Measurements from ENCODE around the gene PIK3R1. TPM values are rescaled to one million over a fixed set of nuclear protein-coding genes. Genes with fewer than 3 reads are reported as not detected.

PIK3R1 gene
- total and polyA plus RNA-seq, 7 donors = 29.7 to 155 (median 102) TPM

DNA sequence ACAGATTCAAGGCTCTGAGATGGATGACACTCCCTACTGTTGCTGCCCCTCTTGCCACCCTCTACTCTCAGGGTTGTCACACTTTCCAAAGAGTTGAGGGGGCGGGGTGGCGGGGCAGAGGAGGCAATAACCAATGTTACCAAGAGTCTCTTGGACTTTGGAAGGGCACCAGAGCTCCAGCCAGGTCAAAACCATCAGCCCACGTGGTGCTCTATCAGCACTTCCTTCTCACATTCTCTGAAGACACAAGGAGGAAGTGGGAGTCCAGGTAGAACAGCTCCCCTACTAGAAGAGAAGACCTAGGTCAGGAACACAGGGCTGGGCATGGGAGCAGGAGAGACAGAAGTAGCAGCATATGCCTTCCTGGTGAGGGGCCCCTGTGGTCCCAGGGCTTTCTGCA is 33.0 kb upstream of the PIK3R1 start:
- ATAC-seq = no peak
- Histone ChIP-seq H3K27ac (no peak overlapping the region), H3K9me3 (no peaks in the 10 kb centered on the region), H3K4me3 (no peak overlapping the region), H3K27me3 (ENCODE audit: insufficient read depth in 3 of 3, low read length in 2 of 3) (no peaks in the 10 kb centered on the region), H3K4me1 (no peaks in the 10 kb centered on the region), H3K36me3 (ENCODE audit: insufficient read depth in 1 of 2, low read depth in 1 of 2) (no peaks in the 10 kb centered on the region)
- no peak for DNase-seq
- 88 to 92% (median 91%) methylated on average over 3 of the region's 3 CpGs for WGBS, 3 donors
- intact Hi-C loops (cut with DNase I) = no loop called here
- no peak for TF ChIP-seq CTCF (IDR thresholded peaks at IDR 0.05)

DNA sequence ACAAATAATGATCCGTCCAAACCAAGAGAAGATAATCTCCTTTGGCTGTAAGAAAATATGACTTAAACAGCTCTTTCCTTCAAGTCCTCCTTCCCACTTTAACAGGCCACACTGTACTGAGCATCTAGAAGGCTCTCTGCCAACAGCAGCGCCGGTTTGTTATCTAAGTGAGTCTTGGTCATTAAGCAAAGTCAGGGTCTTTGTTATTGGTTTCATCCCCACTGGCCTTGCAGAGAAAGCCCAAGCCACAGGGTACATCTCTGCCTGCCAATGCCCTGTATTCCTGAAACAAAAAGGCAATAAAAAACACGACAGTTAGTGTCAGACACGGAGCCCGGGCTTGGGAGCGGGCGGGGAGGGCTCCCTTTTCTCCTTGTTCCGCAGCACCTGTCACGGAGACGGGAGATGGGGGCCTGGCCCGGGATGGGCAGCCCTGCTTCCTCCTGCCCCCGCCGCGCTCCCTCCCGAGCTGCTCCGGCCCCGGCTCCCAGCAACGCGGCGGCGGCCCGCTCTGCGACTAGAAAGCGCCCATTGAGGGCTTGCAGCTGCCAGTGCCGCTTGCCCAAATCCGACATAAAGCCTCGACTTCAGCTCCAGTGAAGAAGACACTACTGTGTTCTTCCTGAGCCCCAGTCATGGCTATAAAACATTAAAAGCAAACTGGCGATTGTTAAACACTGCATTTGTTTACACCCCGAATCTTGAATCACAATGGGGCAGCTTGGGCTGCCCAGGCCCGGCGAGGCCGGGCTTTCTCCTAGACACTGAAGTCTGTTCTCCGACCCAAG is 28.1 kb upstream of the PIK3R1 start:
- intact Hi-C loops (cut with DNase I) = no loop called here
- Histone ChIP-seq H3K27ac (peak overlapping the region; percentile 34), H3K4me3 (peak overlapping the region; percentile 61), H3K27me3 (ENCODE audit: insufficient read depth in 3 of 3, low read length in 2 of 3) (no peaks in the 10 kb centered on the region), H3K4me1 (no peaks in the 10 kb centered on the region), H3K9me3 (no peaks in the 10 kb centered on the region), H3K36me3 (ENCODE audit: insufficient read depth in 1 of 2, low read depth in 1 of 2) (no peaks in the 10 kb centered on the region)
- DNase-seq (peak; percentile 30 to 70), ATAC-seq (peak; percentile 65 to 87 (median 74))
- WGBS, 3 donors = 26 to 39% (median 26%) methylated on average over 32 to 34 of the region's 34 CpGs
- TF ChIP-seq CTCF (IDR thresholded peaks at IDR 0.05) = no peak

GRCh38 chr5:68189171-68189570 is 26.4 kb upstream of the PIK3R1 start:
- intact Hi-C loops (cut with DNase I) = no loop called here
- 79 to 86% (median 84%) methylated on average over 7 of the region's 7 CpGs for WGBS, 3 donors
- DNase-seq (no peak), ATAC-seq (no peak)
- Histone ChIP-seq H3K4me1 (peaks cover 14% of the 10 kb centered on the region), H3K27me3 (ENCODE audit: insufficient read depth in 3 of 3, low read length in 2 of 3) (no peaks in the 10 kb centered on the region), H3K36me3 (ENCODE audit: insufficient read depth in 1 of 2, low read depth in 1 of 2) (no peaks in the 10 kb centered on the region), H3K4me3 (no peak overlapping the region), H3K9me3 (no peaks in the 10 kb centered on the region), H3K27ac (no peak overlapping the region)
- no peak for TF ChIP-seq CTCF (IDR thresholded peaks at IDR 0.05)

- Histone ChIP-seq H3K4me3 (no peak overlapping the region), H3K27ac (no peak overlapping the region), H3K36me3 (ENCODE audit: insufficient read depth in 1 of 2, low read depth in 1 of 2) (no peaks in the 10 kb centered on the region), H3K27me3 (ENCODE audit: insufficient read depth in 3 of 3, low read length in 2 of 3) (no peaks in the 10 kb centered on the region), H3K4me1 (peaks cover 15% of the 10 kb centered on the region), H3K9me3 (no peaks in the 10 kb centered on the region)
- DNase-seq (no peak), ATAC-seq (no peak)
- intact Hi-C loops (cut with DNase I) = no loop called here
- TF ChIP-seq CTCF (IDR thresholded peaks at IDR 0.05) = no peak
- 82 to 94% (median 88%) methylated on average over 5 of the region's 5 CpGs for WGBS, 3 donors
Observed at GRCh38 chr5:68189613-68190012, 25.9 kb upstream of the PIK3R1 start.

DNA sequence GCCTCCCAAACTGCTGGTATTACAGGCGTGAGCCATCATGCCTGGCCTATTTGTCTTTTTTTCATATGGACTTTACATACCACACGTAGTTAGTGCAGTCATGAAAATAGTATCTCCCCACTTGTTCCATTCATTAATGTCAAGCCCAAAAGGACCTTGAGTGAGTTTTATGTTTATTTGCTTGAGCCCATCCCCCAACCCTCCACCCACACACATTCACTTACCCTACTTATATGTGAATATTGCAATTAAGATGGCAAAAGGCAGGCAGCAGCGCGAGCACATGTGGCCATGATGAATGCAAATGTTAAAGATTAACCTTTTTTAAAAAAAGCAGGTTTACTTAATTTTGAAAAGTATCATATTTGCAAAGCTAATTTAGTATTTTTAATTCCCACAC is 24.9 kb upstream of the PIK3R1 start:
- no peak for TF ChIP-seq CTCF (IDR thresholded peaks at IDR 0.05)
- H3K9me3 ChIP-seq = no peaks in the 10 kb centered on the region
- 97 to 99% (median 98%) methylated on average over 4 of the region's 4 CpGs for WGBS, 3 donors
- DNase-seq = no peak
- no peaks in the 10 kb centered on the region for H3K27me3 ChIP-seq (ENCODE audit: insufficient read depth in 3 of 3, low read length in 2 of 3)
- intact Hi-C loops (cut with DNase I) = no loop called here
- H3K4me1 ChIP-seq = peaks cover 22% of the 10 kb centered on the region
- H3K4me3 ChIP-seq = no peak overlapping the region
- no peaks in the 10 kb centered on the region for H3K36me3 ChIP-seq (ENCODE audit: insufficient read depth in 1 of 2, low read depth in 1 of 2)
- ATAC-seq = no peak
- no peak overlapping the region for H3K27ac ChIP-seq
